Erythroblast (primary cell): Measurements from ENCODE around the gene CPED1.

ENCODE experiments used
- GATA1 ChIP-seq: IDR thresholded peaks from 2 replicates; pipeline ENCODE4 v1.6.1; 2011; ENCODE audit warnings: low read depth, mild to moderate bottlenecking, control low read depth, low read length, moderate library complexity
- POLR2A ChIP-seq: IDR thresholded peaks from 2 replicates; pipeline ENCODE4 v1.6.1; 2011; ENCODE audit warnings: mild to moderate bottlenecking, low read length

- TF ChIP-seq POLR2A, result no peak
- TF ChIP-seq GATA1, result no peak
These were observed 38.4 kb upstream of the CPED1 start for GRCh38 chr7:120949998-120950538.
